HG02943 (cell line): ENCODE measurements around the gene NUTM2G.
"Not testable (repeated sequence)": the region's sequence is repeated elsewhere in the genome, so short reads cannot be mapped to it uniquely, and the experiment has no call there.

ENCODE experiments used
- ATAC-seq: cut with Tn5 transposase; IDR thresholded peaks from one replicate; pipeline ENCODE4 v1.9.1; 2021; ENCODE audit warnings: mild to moderate bottlenecking, low read depth, moderate library complexity; ENCODE audit not compliant: unreplicated experiment

NUTM2G gene

GRCh38 chr9:96928543-96928942, at the start of gene NUTM2G:
TSS of gene NUTM2G (plus strand) at chr9:96928843. CDS start at chr9:96929025, 182 bp downstream.
- ATAC-seq: not testable (repeated sequence)

- no peak for ATAC-seq
These were observed 44.7 kb upstream of the NUTM2G start for GRCh38 chr9:96883922-96884321.

- ATAC-seq: no peak
These were observed 44.2 kb upstream of the NUTM2G start for GRCh38 chr9:96884443-96884842.

GRCh38 chr9:96885424-96885823, 43.2 kb upstream of the NUTM2G start:
- ATAC-seq: no peak

- ATAC-seq: no peak
These were observed 40.1 kb upstream of the NUTM2G start for GRCh38 chr9:96888591-96888990.

GRCh38 chr9:96892131-96892530, 36.5 kb upstream of the NUTM2G start:
- no peak for ATAC-seq

- ATAC-seq: not testable (repeated sequence)
These were observed 28.6 kb upstream of the NUTM2G start for GRCh38 chr9:96900010-96900409.

- not testable (repeated sequence) for ATAC-seq
These were observed 23.5 kb upstream of the NUTM2G start for GRCh38 chr9:96904947-96905722.

- ATAC-seq: not testable (repeated sequence)
These were observed 20.2 kb upstream of the NUTM2G start for GRCh38 chr9:96908479-96908878.

- ATAC-seq: not testable (repeated sequence)
These were observed 13.1 kb upstream of the NUTM2G start for GRCh38 chr9:96915539-96915938.

- not testable (repeated sequence) for ATAC-seq
These were observed 12.1 kb upstream of the NUTM2G start for GRCh38 chr9:96916531-96916930.

- not testable (repeated sequence) for ATAC-seq
These were observed 10.1 kb upstream of the NUTM2G start for GRCh38 chr9:96918550-96918949.

- ATAC-seq: not testable (repeated sequence)
These were observed 7.8 kb upstream of the NUTM2G start for GRCh38 chr9:96920803-96921202.

GRCh38 chr9:96925587-96925986, 3.1 kb upstream of the NUTM2G start:
- ATAC-seq: not testable (repeated sequence)

- not testable (repeated sequence) for ATAC-seq
These were observed 3.0 kb downstream of the NUTM2G start for GRCh38 chr9:96931665-96932064.

GRCh38 chr9:96934097-96934496, 5.5 kb downstream of the NUTM2G start:
- not testable (repeated sequence) for ATAC-seq

GRCh38 chr9:96934706-96935105, 6.1 kb downstream of the NUTM2G start:
- ATAC-seq: not testable (repeated sequence)

- not testable (repeated sequence) for ATAC-seq
These were observed 6.8 kb downstream of the NUTM2G start for GRCh38 chr9:96935401-96935800.

- ATAC-seq: not testable (repeated sequence)
These were observed 8.8 kb downstream of the NUTM2G start for GRCh38 chr9:96937442-96937841.

GRCh38 chr9:96938957-96939665, 10.5 kb downstream of the NUTM2G start:
- ATAC-seq: not testable (repeated sequence)

- not testable (repeated sequence) for ATAC-seq
These were observed 12.3 kb downstream of the NUTM2G start for GRCh38 chr9:96940982-96941381.
